K562 (cell line): Measurements from ENCODE around the gene TRIM36. TPM values are rescaled to one million over a fixed set of nuclear protein-coding genes. Genes with fewer than 3 reads are reported as not detected.

Experiments used
- ATAC-seq: fragments of 200-7000 bp; cut with Tn5 transposase; 3 replicates; pipeline ENCODE4 v1.9.1; 2020; ENCODE audit warnings: moderate library complexity
- BruUV-seq: library from RNA; stranded (reverse); fragments of 400-500 nt; replicated peaks from 2 replicates; lab custom pipeline; 2021; lab: Mats Ljungman, UMichigan
- CTCF ChIA-PET: fragments of 300-600 bp; formaldehyde crosslinking; extraction: SDS; loops from one replicate; lab custom pipeline; 2021; ENCODE audit warnings: low intra/inter-chr PET ratio; lab: Yijun Ruan, JAX
- POLR2A ChIA-PET: fragments of 300-600, 350-650 bp; sonication (Branson Sonifier 250); formaldehyde crosslinking; extraction: SDS; loops from one replicate; lab custom pipeline; 2021; ENCODE audit warnings: antibody characterized with exemption, inconsistent platforms; lab: Yijun Ruan, JAX
- DNase-seq, 4 experiments: peaks; one replicate each; pipeline versions ENCODE4 v3.0.0 to v3.0.0-alpha.2; 2011 to 2018; ENCODE audit warnings: low spot score in 3 of 4, mixed read lengths in 3 of 4; ENCODE audit errors: extremely low read depth in 1 of 4
- FAIRE-seq: peaks from 2 replicates; lab custom pipeline; 2011; peaks lifted over from hg19 to GRCh38; lab: Jason Lieb, UNC
- H2AFZ ChIP-seq: 2 replicates; pipeline ENCODE4 v1.6.0; 2011; ENCODE audit warnings: low read depth, low read length, control low read depth, inconsistent platforms
- H3K27ac ChIP-seq: fragments of 200-600 bp; 3 replicates; pipeline ENCODE4 v1.8.0; 2011; ENCODE audit warnings: low read depth, mild to moderate bottlenecking, control low read depth, inconsistent platforms, low read length, moderate library complexity, mixed read lengths; ENCODE audit errors: extremely low read depth
- H3K27me3 ChIP-seq, 2 experiments: fragments of 300-600 bp in 1 of 2; 2 replicates in 1 of 2; 3 replicates in 1 of 2; pipeline versions ENCODE4 v1.6.0 to v1.8.0; 2011; ENCODE audit warnings: inconsistent platforms in 2 of 2, low read length in 2 of 2, mild to moderate bottlenecking in 1 of 2, mixed read lengths in 1 of 2, moderate library complexity in 1 of 2; ENCODE audit not compliant: control insufficient read depth in 2 of 2, insufficient read depth in 2 of 2
- H3K36me3 ChIP-seq: fragments of 300-600 bp; 3 replicates; pipeline ENCODE4 v1.8.0; 2011; ENCODE audit warnings: mild to moderate bottlenecking, low read length, inconsistent platforms; ENCODE audit not compliant: control insufficient read depth, insufficient read depth
- H3K4me1 ChIP-seq, 2 experiments: fragments of 200-600 bp in 1 of 2; replicated peaks in 1 of 2; 2 replicates in 1 of 2; 3 replicates in 1 of 2; pipeline versions ENCODE4 v1.5.1 to v1.8.0; 2011; ENCODE audit warnings: inconsistent platforms in 2 of 2, low read length in 2 of 2, mild to moderate bottlenecking in 1 of 2, mixed read lengths in 1 of 2, moderate library complexity in 1 of 2; ENCODE audit not compliant: control insufficient read depth in 2 of 2, insufficient read depth in 2 of 2
- H3K4me2 ChIP-seq: 2 replicates; pipeline ENCODE4 v1.6.1; 2011; ENCODE audit warnings: low read length, control low read depth, inconsistent platforms, mixed read lengths; ENCODE audit not compliant: insufficient read depth
- H3K4me3 ChIP-seq: fragments of 200-600 bp; sonication (generic), shearing (Covaris generic); 2 replicates; pipeline ENCODE4 v1.5.1; 2016; ENCODE audit warnings: control low read depth, inconsistent platforms
- H3K79me2 ChIP-seq: fragments of 200-600 bp; 3 replicates; pipeline ENCODE4 v1.8.0; 2011; ENCODE audit warnings: low read length, inconsistent platforms; ENCODE audit not compliant: control insufficient read depth, insufficient read depth
- H3K9ac ChIP-seq, 2 experiments: 2 replicates each; pipeline versions ENCODE4 v1.6.0 to v1.6.1; 2011; ENCODE audit warnings: low read depth in 2 of 2, low read length in 2 of 2, control low read depth in 1 of 2, inconsistent platforms in 1 of 2, mild to moderate bottlenecking in 1 of 2, mixed read lengths in 1 of 2; ENCODE audit not compliant: insufficient read depth in 1 of 2
- H3K9me1 ChIP-seq: one replicate; pipeline ENCODE4 v1.6.0; 2011; ENCODE audit warnings: inconsistent platforms, mild to moderate bottlenecking, low read length, moderate library complexity; ENCODE audit not compliant: control insufficient read depth, insufficient read depth
- H3K9me3 ChIP-seq: replicated peaks from 2 replicates; pipeline ENCODE4 v1.5.1; 2011; ENCODE audit warnings: low read depth, low read length, inconsistent platforms; ENCODE audit not compliant: control insufficient read depth, insufficient read depth
- H4K20me1 ChIP-seq: replicated peaks from 2 replicates; pipeline ENCODE4 v1.6.1; 2011; ENCODE audit warnings: low read length, inconsistent platforms, mixed read lengths; ENCODE audit not compliant: control insufficient read depth, insufficient read depth
- FOSL1 ChIP-seq: fragments of 200-800 bp; sonication (Bioruptor generic); conservative IDR thresholded peaks from 2 replicates; pipeline ENCODE4 v1.6.1; 2016; ENCODE audit warnings: missing genetic modification characterization, missing compliant biosample characterization
- FOXJ2 ChIP-seq: fragments of 200-800 bp; sonication (Bioruptor generic); IDR thresholded peaks from 2 replicates; pipeline ENCODE4 v1.6.1; 2016; ENCODE audit warnings: missing genetic modification characterization, missing compliant biosample characterization
- HLTF ChIP-seq: fragments of 450-650 bp; IDR thresholded peaks from 2 replicates; pipeline ENCODE4 v1.6.1; 2016
- KLF16 ChIP-seq: IDR thresholded peaks from 2 replicates; pipeline ENCODE4 v1.6.1; 2016; ENCODE audit warnings: antibody characterized with exemption
- NEUROD1 ChIP-seq: fragments of 150-350 bp; IDR thresholded peaks from 2 replicates; pipeline ENCODE4 v1.6.1; 2014; ENCODE audit warnings: borderline replicate concordance, low read length, low read depth; ENCODE audit not compliant: partially characterized antibody
- NFATC3 ChIP-seq: fragments of 450-650 bp; IDR thresholded peaks from 2 replicates; pipeline ENCODE4 v1.6.1; 2017; ENCODE audit warnings: mild to moderate bottlenecking
- NFE2L1 ChIP-seq: fragments of 450-650 bp; IDR thresholded peaks from 2 replicates; pipeline ENCODE4 v1.6.1; 2016; ENCODE audit warnings: missing genetic modification characterization, low read depth, mild to moderate bottlenecking, missing compliant biosample characterization, moderate library complexity, borderline replicate concordance
- NR2C2 ChIP-seq, 2 experiments: fragments of 200-800 bp in 1 of 2; sonication (Bioruptor generic) in 1 of 2; sonication (generic) in 1 of 2; formaldehyde crosslinking in 1 of 2; IDR thresholded peaks; 2 replicates each; pipeline versions ENCODE4 v1.6.1 to v1.8.0; 2016 to 2022; ENCODE audit warnings: mild to moderate bottlenecking in 1 of 2, missing compliant biosample characterization in 1 of 2, missing genetic modification characterization in 1 of 2, missing genetic modification reagents in 1 of 2
- SIX5 ChIP-seq, 2 experiments: IDR thresholded peaks; 2 replicates each; pipeline ENCODE4 v1.6.1; 2011; ENCODE audit warnings: low read length in 2 of 2, borderline replicate concordance in 1 of 2, low read depth in 1 of 2, mild to moderate bottlenecking in 1 of 2, moderate library complexity in 1 of 2; ENCODE audit not compliant: insufficient read depth in 1 of 2
- SMARCC2 ChIP-seq: fragments of 450-650 bp; IDR thresholded peaks from 2 replicates; pipeline ENCODE4 v1.6.1; 2017; ENCODE audit warnings: antibody characterized with exemption, moderate library complexity, mild to moderate bottlenecking, low read depth
- YY1 ChIP-seq, 3 experiments: IDR thresholded peaks; 2 replicates each; pipeline ENCODE4 v1.6.1; 2011; ENCODE audit warnings: low read length in 2 of 3, mild to moderate bottlenecking in 2 of 3, moderate library complexity in 2 of 3, borderline replicate concordance in 1 of 3, control low read depth in 1 of 3, low read depth in 1 of 3; ENCODE audit not compliant: insufficient read depth in 3 of 3, insufficient replicate concordance in 2 of 3, control insufficient read depth in 1 of 3, insufficient read length in 1 of 3; ENCODE audit errors: extremely low read depth in 1 of 3
- ZFX ChIP-seq: sonication (generic); formaldehyde crosslinking; IDR thresholded peaks from 2 replicates; pipeline ENCODE4 v1.8.0; 2022; ENCODE audit warnings: mild to moderate bottlenecking, missing genetic modification reagents, moderate library complexity
- WGBS: fragments of 100-300 bp; shearing (Covaris generic); methylation state at CpG from one replicate; pipeline ENCODE4 v1.1.6; 2016; ENCODE audit warnings: low coverage, mixed read lengths; ENCODE audit not compliant: insufficient coverage; ENCODE audit errors: missing lambda C conversion rate; 5-methylcytosine and 5-hydroxymethylcytosine counted together
- in situ Hi-C: fragments of 300-500 bp; cut with MboI; formaldehyde crosslinking; loops from 4 replicates; pipeline ENCODE4 v1.15.0; 2018; ENCODE audit warnings: inconsistent platforms, mixed read lengths
- intact Hi-C: fragments of 100-400 bp; cut with micrococcal nuclease; formaldehyde crosslinking; loops from 2 replicates; pipeline ENCODE4 v1.14.2; 2022
- polyA plus RNA-seq, 8 experiments: library from polyadenylated mRNA; depleted of rRNA in 4 of 8; stranded (reverse) in 5 of 8; unstranded in 3 of 8; fragments of >200 nt; fragmentation: Nextera tagmentation in 2 of 8; fragmentation: Illumina TruSeq in 1 of 8; extraction: Ambion mirVana in 2 of 8; extraction: Trizol in 1 of 8; gene quantifications; 2 replicates each; pipeline versions ENCODE4 v1.2.1 to v1.2.3, GENCODE V29; 2011 to 2014; ENCODE audit warnings: inconsistent platforms in 1 of 8, missing spikeins in 1 of 8
- total RNA-seq, 7 experiments: library from RNA; depleted of rRNA in 6 of 7; stranded (reverse); fragments of >200 nt in 6 of 7; fragmentation: Illumina TruSeq in 2 of 7; extraction: Trizol in 2 of 7; gene quantifications; 2 replicates each; pipeline versions ENCODE4 v1.2.1 to v1.2.3, GENCODE V29; 2011 to 2021; ENCODE audit warnings: low replicate concordance in 1 of 7
- TF ChIP-seq, protein P1 (sequence below): fragments of 200-800 bp; sonication (Bioruptor generic); IDR thresholded peaks from 2 replicates; pipeline ENCODE4 v1.6.1; 2017; ENCODE audit warnings: missing genetic modification characterization, missing compliant biosample characterization
- TF ChIP-seq, protein P2 (sequence below): fragments of 450-650 bp; IDR thresholded peaks from 2 replicates; pipeline ENCODE4 v1.6.1; 2017; ENCODE audit warnings: antibody characterized with exemption, mild to moderate bottlenecking

Gene TRIM36
- total and polyA plus RNA-seq, 9 of the 15 experiments (the other 6 are each of a cell fraction or from before 2014, with no cell fraction given) = 0.10 to 0.71 (median 0.31) TPM

DNA sequence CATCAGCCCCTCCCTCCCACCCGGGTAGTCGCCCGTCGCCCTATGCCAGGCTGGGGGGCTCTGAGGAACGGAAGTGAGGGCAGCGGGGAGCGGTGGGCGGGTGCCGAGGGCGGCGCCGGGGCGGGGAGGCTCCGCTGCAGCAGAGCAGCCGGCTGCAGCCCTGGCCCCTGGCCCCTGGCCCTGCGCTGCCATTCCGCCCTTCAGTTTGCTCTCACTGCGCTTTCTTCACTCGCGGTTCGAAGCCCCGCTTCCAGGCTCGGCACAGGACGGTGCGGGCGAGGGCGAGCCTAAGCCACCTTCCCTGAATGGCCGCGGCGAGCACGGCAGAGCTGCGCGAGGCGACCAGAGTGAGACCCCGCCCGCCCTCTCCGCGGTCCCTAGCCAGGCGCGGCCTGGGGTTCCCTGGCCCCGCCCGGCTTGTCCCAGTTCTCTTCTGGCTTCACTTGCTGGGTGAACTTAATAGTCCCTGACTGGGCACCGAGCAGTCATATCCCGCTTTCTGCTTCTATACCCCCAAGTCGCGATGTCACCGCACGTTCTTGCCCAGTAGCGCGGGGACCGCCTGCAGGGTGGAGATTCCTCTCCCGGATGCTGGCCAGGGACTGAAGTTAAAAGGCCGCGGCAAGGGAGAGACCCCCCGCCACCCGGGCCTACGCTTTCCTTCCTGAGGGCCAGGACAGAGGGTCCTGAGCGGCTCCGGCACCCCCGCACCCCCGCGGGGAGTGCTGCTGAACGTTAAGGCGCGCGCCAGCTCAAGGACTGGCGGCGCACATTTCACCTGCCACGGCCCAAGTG lies 623 bp upstream of the TRIM36 start:
- Histone ChIP-seq H3K4me3 (peak overlapping the region; percentile 61), H3K36me3 (no peaks in the 10 kb centered on the region), H3K9ac (peak overlapping the region in 1 of 2 experiments; percentile 92; a peak in 2 of 4 replicates), H3K4me2 (peak overlapping the region; percentile 90), H3K79me2 (no peaks in the 10 kb centered on the region), H3K4me1 (peaks cover 0 to 20% of the 10 kb centered on the region in 2 experiments; a peak in 2 of 5 replicates), H3K9me1 (no peaks in the 10 kb centered on the region), H2AFZ (peak overlapping the region; percentile 94), H3K27me3 (peaks cover 0 to 14% of the 10 kb centered on the region in 2 experiments; a peak in 3 of 5 replicates), H3K27ac (no peak overlapping the region), H3K9me3 (no peaks in the 10 kb centered on the region), H4K20me1 (no peaks in the 10 kb centered on the region)
- POLR2A ChIA-PET = interaction anchor here (0.7 kb wide), 1 partner anchor 645 kb away, joined by 3 read pairs; no protein-coding TSS in a partner anchor
- BruUV-seq = no TSS peak
- CTCF ChIA-PET = no interaction called here
- intact Hi-C loops = loop anchor here (5.0 kb wide), 1 partner anchor 73 kb away; no protein-coding TSS in a partner anchor
- no peak for FAIRE-seq
- peak; percentile 79 for ATAC-seq
- 38% methylated on average over 42 of the region's 69 CpGs for WGBS
- peak in 1 of 4 experiments; percentile 29 for DNase-seq
- in situ Hi-C loops = no loop called here
- no peak for TF ChIP-seq SIX5 (IDR thresholded peaks at IDR 0.05; ENCODE audit: borderline replicate concordance in 1 of 2, insufficient read depth in 1 of 2, low read depth in 1 of 2, low read length in 2 of 2)
- TF ChIP-seq KLF16 = no peak
- no peak for TF ChIP-seq FOXJ2 (tag)
- TF ChIP-seq NR2C2 (CRISPR knock-in tag; IDR thresholded peaks at IDR 0.05) = no peak
- no peak for TF ChIP-seq NR2C2 (tag; IDR thresholded peaks at IDR 0.05)
- TF ChIP-seq, protein P1, sequence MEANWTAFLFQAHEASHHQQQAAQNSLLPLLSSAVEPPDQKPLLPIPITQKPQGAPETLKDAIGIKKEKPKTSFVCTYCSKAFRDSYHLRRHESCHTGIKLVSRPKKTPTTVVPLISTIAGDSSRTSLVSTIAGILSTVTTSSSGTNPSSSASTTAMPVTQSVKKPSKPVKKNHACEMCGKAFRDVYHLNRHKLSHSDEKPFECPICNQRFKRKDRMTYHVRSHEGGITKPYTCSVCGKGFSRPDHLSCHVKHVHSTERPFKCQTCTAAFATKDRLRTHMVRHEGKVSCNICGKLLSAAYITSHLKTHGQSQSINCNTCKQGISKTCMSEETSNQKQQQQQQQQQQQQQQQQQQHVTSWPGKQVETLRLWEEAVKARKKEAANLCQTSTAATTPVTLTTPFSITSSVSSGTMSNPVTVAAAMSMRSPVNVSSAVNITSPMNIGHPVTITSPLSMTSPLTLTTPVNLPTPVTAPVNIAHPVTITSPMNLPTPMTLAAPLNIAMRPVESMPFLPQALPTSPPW (CRISPR knock-in tag) = peak; percentile 55; the same call in 1 of the 2 replicates
- TF ChIP-seq FOSL1 = no peak
- no peak for TF ChIP-seq SMARCC2
- TF ChIP-seq ZFX (CRISPR knock-in tag) = peak; percentile 25; the same call in 1 of the 2 replicates
- TF ChIP-seq, protein P2, sequence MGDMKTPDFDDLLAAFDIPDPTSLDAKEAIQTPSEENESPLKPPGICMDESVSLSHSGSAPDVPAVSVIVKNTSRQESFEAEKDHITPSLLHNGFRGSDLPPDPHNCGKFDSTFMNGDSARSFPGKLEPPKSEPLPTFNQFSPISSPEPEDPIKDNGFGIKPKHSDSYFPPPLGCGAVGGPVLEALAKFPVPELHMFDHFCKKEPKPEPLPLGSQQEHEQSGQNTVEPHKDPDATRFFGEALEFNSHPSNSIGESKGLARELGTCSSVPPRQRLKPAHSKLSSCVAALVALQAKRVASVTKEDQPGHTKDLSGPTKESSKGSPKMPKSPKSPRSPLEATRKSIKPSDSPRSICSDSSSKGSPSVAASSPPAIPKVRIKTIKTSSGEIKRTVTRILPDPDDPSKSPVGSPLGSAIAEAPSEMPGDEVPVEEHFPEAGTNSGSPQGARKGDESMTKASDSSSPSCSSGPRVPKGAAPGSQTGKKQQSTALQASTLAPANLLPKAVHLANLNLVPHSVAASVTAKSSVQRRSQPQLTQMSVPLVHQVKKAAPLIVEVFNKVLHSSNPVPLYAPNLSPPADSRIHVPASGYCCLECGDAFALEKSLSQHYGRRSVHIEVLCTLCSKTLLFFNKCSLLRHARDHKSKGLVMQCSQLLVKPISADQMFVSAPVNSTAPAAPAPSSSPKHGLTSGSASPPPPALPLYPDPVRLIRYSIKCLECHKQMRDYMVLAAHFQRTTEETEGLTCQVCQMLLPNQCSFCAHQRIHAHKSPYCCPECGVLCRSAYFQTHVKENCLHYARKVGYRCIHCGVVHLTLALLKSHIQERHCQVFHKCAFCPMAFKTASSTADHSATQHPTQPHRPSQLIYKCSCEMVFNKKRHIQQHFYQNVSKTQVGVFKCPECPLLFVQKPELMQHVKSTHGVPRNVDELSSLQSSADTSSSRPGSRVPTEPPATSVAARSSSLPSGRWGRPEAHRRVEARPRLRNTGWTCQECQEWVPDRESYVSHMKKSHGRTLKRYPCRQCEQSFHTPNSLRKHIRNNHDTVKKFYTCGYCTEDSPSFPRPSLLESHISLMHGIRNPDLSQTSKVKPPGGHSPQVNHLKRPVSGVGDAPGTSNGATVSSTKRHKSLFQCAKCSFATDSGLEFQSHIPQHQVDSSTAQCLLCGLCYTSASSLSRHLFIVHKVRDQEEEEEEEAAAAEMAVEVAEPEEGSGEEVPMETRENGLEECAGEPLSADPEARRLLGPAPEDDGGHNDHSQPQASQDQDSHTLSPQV = no peak
- TF ChIP-seq NFATC3 = peak; percentile 53; the same call in 1 of the 2 replicates
- TF ChIP-seq HLTF = no peak
- TF ChIP-seq NFE2L1 (tag) = no peak
- TF ChIP-seq YY1 (IDR thresholded peaks at IDR 0.05; ENCODE audit: borderline replicate concordance in 1 of 3, control insufficient read depth in 1 of 3, extremely low read depth in 1 of 3, insufficient read depth in 3 of 3, insufficient read length in 1 of 3, insufficient replicate concordance in 2 of 3, low read depth in 1 of 3, low read length in 2 of 3) = peak in 1 of 3 experiments; percentile 10
- TF ChIP-seq NEUROD1 = no peak
